PC-3 (cell line): ENCODE results near the gene DST. TPM values are rescaled to one million over a fixed set of nuclear protein-coding genes. Genes with fewer than 3 reads are reported as not detected.
A peak's percentile ranks its signal among the peaks of the same experiment; 100 is the strongest.

Source experiments
- ATAC-seq: fragments of 200-7000 bp; cut with Tn5 transposase; 2 replicates; pipeline ENCODE4 v1.9.1; 2020; ENCODE audit warnings: mild to moderate bottlenecking, moderate library complexity
- BruUV-seq: library from RNA; stranded (reverse); fragments of 400-500 nt; replicated peaks from 2 replicates; lab custom pipeline; 2021; lab: Mats Ljungman, UMichigan
- CTCF ChIA-PET: fragments of 300-600 bp; sonication (Branson Sonifier 250); formaldehyde crosslinking; loops from one replicate; lab custom pipeline; 2022; ENCODE audit warnings: antibody characterized with exemption; lab: Charles Lee
- POLR2A ChIA-PET: fragments of 300-600 bp; sonication (Branson Sonifier 250); formaldehyde crosslinking; loops from one replicate; lab custom pipeline; 2022; ENCODE audit warnings: antibody characterized with exemption; ENCODE audit not compliant: unreplicated experiment; lab: Charles Lee
- DNase-seq: peaks from one replicate; pipeline ENCODE4 v3.0.0-alpha.2; 2015
- H2AFZ ChIP-seq: fragments of 300-600 bp; sonication (generic); 2 replicates; pipeline ENCODE4 v1.6.0; 2016; ENCODE audit warnings: antibody characterized with exemption, low read length
- H3F3A ChIP-seq: fragments of 300-600 bp; sonication (generic); one replicate; pipeline ENCODE4 v1.6.0; 2017; ENCODE audit warnings: antibody characterized with exemption, low read length, control low read depth, mild to moderate bottlenecking; ENCODE audit not compliant: unreplicated experiment
- H3K27ac ChIP-seq: fragments of 300-600 bp; sonication (generic); 2 replicates; pipeline ENCODE4 v1.5.1; 2016; ENCODE audit warnings: mild to moderate bottlenecking, low read length
- H3K27me3 ChIP-seq: fragments of 300-600 bp; sonication (generic); 2 replicates; pipeline ENCODE4 v1.6.1; 2016; ENCODE audit warnings: low read length, mixed read lengths
- H3K36me3 ChIP-seq: fragments of 300-600 bp; sonication (generic); 2 replicates; pipeline ENCODE4 v1.6.1; 2016; ENCODE audit warnings: low read depth, mixed run types, low read length, mixed read lengths
- H3K4me1 ChIP-seq: fragments of 300-600 bp; sonication (generic); 2 replicates; pipeline ENCODE4 v1.5.1; 2016; ENCODE audit warnings: low read length; ENCODE audit not compliant: insufficient read depth
- H3K4me2 ChIP-seq: fragments of 300-600 bp; sonication (generic); 2 replicates; pipeline ENCODE4 v1.6.0; 2016; ENCODE audit warnings: low read length
- H3K4me3 ChIP-seq: fragments of 300-600 bp; sonication (generic); 2 replicates; pipeline ENCODE4 v1.5.1; 2016; ENCODE audit warnings: mild to moderate bottlenecking, low read length, mixed read lengths
- H3K79me2 ChIP-seq: fragments of 300-600 bp; sonication (generic); 2 replicates; pipeline ENCODE4 v1.6.1; 2017; ENCODE audit warnings: low read length, mixed read lengths
- H3K9ac ChIP-seq: fragments of 300-600 bp; sonication (generic); 2 replicates; pipeline ENCODE4 v1.6.0; 2016; ENCODE audit warnings: mild to moderate bottlenecking, low read length
- H3K9me2 ChIP-seq: fragments of 300-600 bp; sonication (generic); replicated peaks from 2 replicates; pipeline ENCODE4 v1.6.1; 2016; ENCODE audit warnings: mixed run types, low read length, mixed read lengths
- H3K9me3 ChIP-seq: fragments of 300-600 bp; sonication (generic); 2 replicates; pipeline ENCODE4 v1.6.1; 2016; ENCODE audit warnings: low read length, mixed read lengths
- H4K20me1 ChIP-seq: fragments of 300-600 bp; sonication (generic); 2 replicates; pipeline ENCODE4 v1.6.1; 2016; ENCODE audit warnings: low read length, mixed read lengths
- EZH2 ChIP-seq: fragments of 300-600 bp; sonication (generic); IDR thresholded peaks from one replicate; pipeline ENCODE4 v1.6.1; 2017; ENCODE audit warnings: antibody characterized with exemption, mild to moderate bottlenecking, low read length; ENCODE audit not compliant: unreplicated experiment
- EZH2phosphoT487 ChIP-seq: fragments of 300-600 bp; sonication (generic); IDR thresholded peaks from 2 replicates; pipeline ENCODE4 v1.6.1; 2018; ENCODE audit warnings: mild to moderate bottlenecking, antibody characterized with exemption, low read length, borderline replicate concordance
- intact Hi-C: fragments of 100-400 bp; cut with micrococcal nuclease; formaldehyde crosslinking; loops from 2 replicates; pipeline ENCODE4 v1.9.0; 2023
- total RNA-seq: library from RNA; depleted of rRNA; stranded (reverse); fragments of >200 nt; gene quantifications from 2 replicates; pipeline ENCODE4 v1.2.3, GENCODE V29; 2014
- TF ChIP-seq, protein P1 (sequence below): fragments of 300-600 bp; sonication (generic); conservative IDR thresholded peaks from 2 replicates; pipeline ENCODE4 v1.5.1; 2017; ENCODE audit warnings: antibody characterized with exemption, low read depth, mild to moderate bottlenecking, low read length

Gene DST
- total RNA-seq, 1 experiment from 2014 or later: 81.5 TPM

- no peak overlapping the region for H3K27ac ChIP-seq
- no peak overlapping the region for H3K4me2 ChIP-seq
- no peaks in the 10 kb centered on the region for H3F3A ChIP-seq
- H3K9me3 ChIP-seq: no peaks in the 10 kb centered on the region
- no peak overlapping the region for H2AFZ ChIP-seq
- H3K36me3 ChIP-seq: no peaks in the 10 kb centered on the region
- no peaks in the 10 kb centered on the region for H4K20me1 ChIP-seq
- H3K27me3 ChIP-seq: no peaks in the 10 kb centered on the region
- TF ChIP-seq EZH2phosphoT487: no peak
- TF ChIP-seq, protein P1, sequence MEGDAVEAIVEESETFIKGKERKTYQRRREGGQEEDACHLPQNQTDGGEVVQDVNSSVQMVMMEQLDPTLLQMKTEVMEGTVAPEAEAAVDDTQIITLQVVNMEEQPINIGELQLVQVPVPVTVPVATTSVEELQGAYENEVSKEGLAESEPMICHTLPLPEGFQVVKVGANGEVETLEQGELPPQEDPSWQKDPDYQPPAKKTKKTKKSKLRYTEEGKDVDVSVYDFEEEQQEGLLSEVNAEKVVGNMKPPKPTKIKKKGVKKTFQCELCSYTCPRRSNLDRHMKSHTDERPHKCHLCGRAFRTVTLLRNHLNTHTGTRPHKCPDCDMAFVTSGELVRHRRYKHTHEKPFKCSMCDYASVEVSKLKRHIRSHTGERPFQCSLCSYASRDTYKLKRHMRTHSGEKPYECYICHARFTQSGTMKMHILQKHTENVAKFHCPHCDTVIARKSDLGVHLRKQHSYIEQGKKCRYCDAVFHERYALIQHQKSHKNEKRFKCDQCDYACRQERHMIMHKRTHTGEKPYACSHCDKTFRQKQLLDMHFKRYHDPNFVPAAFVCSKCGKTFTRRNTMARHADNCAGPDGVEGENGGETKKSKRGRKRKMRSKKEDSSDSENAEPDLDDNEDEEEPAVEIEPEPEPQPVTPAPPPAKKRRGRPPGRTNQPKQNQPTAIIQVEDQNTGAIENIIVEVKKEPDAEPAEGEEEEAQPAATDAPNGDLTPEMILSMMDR: peak; percentile 36; the same call in 1 of the 2 replicates
- TF ChIP-seq EZH2: no peak
- no peaks in the 10 kb centered on the region for H3K9me2 ChIP-seq
- CTCF ChIA-PET: no interaction called here
- intact Hi-C loops: loop anchor here (5.0 kb wide), 1 partner anchor 46 kb away; no protein-coding TSS in a partner anchor
- H3K79me2 ChIP-seq: no peaks in the 10 kb centered on the region
- no peak for ATAC-seq
- H3K9ac ChIP-seq: no peak overlapping the region
- H3K4me1 ChIP-seq: no peaks in the 10 kb centered on the region
- no TSS peak for BruUV-seq
- POLR2A ChIA-PET: no interaction called here
- no peak overlapping the region for H3K4me3 ChIP-seq
- DNase-seq: no peak
Observed at GRCh38 chr6:56417823-56418222, 224.9 kb downstream of the DST start.

- TF ChIP-seq, protein P1: no peak
- TF ChIP-seq EZH2: no peak
- no peak for TF ChIP-seq EZH2phosphoT487
- Histone ChIP-seq H3K27me3 (no peaks in the 10 kb centered on the region), H3K4me3 (no peak overlapping the region), H4K20me1 (no peaks in the 10 kb centered on the region), H3K9ac (no peak overlapping the region), H3F3A (no peaks in the 10 kb centered on the region), H2AFZ (no peak overlapping the region), H3K36me3 (no peaks in the 10 kb centered on the region), H3K4me2 (no peak overlapping the region), H3K4me1 (no peaks in the 10 kb centered on the region), H3K27ac (no peak overlapping the region), H3K9me3 (no peaks in the 10 kb centered on the region), H3K79me2 (no peaks in the 10 kb centered on the region), H3K9me2 (no peaks in the 10 kb centered on the region)
- ATAC-seq: no peak
- intact Hi-C loops: loop anchor here (5.0 kb wide), 1 partner anchor 44 kb away; no protein-coding TSS in a partner anchor
- BruUV-seq: no TSS peak
- DNase-seq: no peak
- POLR2A ChIA-PET: no interaction called here
- CTCF ChIA-PET: no interaction called here
Observed at GRCh38 chr6:56416247-56416646, 226.4 kb downstream of the DST start.

DNA sequence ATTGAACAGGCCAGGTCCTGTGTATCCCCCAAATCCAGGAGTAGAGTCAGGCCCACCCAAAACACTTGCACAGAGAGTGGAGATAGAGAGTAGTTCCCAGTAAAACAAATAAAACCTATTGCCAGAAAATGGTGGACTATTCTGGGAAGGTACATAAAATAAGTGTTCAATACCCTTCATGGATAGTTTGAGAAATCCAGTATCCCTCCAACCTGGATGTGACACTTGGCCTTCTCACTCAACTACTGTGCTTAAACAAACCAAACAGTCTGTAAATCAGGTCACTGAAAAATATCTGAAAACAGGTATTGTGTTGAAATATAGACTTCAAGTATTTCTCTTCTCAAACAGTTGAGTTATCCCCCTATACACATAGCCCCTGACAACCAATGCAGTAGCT, 233.7 kb downstream of the DST start:
- H3K36me3 ChIP-seq: no peaks in the 10 kb centered on the region
- H3K9me3 ChIP-seq: no peaks in the 10 kb centered on the region
- no peaks in the 10 kb centered on the region for H4K20me1 ChIP-seq
- no peak overlapping the region for H3K27ac ChIP-seq
- TF ChIP-seq EZH2phosphoT487 (no peak), EZH2 (no peak)
- TF ChIP-seq, protein P1: no peak
- H3K4me2 ChIP-seq: no peak overlapping the region
- no peaks in the 10 kb centered on the region for H3K79me2 ChIP-seq
- CTCF ChIA-PET: no interaction called here
- H3F3A ChIP-seq: no peaks in the 10 kb centered on the region
- H3K9ac ChIP-seq: no peak overlapping the region
- no peaks in the 10 kb centered on the region for H3K9me2 ChIP-seq
- no peak for DNase-seq
- intact Hi-C loops: no loop called here
- no peaks in the 10 kb centered on the region for H3K27me3 ChIP-seq
- H3K4me3 ChIP-seq: no peak overlapping the region
- no TSS peak for BruUV-seq
- no peak for ATAC-seq
- peaks cover 21% of the 10 kb centered on the region for H3K4me1 ChIP-seq
- POLR2A ChIA-PET: no interaction called here
- H2AFZ ChIP-seq: no peak overlapping the region
